Stimulated activated CD8-positive, alpha-beta memory T cell treated with anti-CD3 and anti-CD28 coated beads, Interleukin-15, amount 100 ng/mL, for 48 hours (primary cell): ENCODE measurements around the gene SLC12A5.

Source experiments
- DNase-seq, 2 donors: peaks; one replicate each; pipeline ENCODE4 v3.0.0-alpha.2; 2020; ENCODE audit warnings: low read depth in 2 of 2

SLC12A5 gene

GRCh38 chr20:46108435-46108841 lies 79.4 kb downstream of the SLC12A5 start:
- no peak for DNase-seq

DNA sequence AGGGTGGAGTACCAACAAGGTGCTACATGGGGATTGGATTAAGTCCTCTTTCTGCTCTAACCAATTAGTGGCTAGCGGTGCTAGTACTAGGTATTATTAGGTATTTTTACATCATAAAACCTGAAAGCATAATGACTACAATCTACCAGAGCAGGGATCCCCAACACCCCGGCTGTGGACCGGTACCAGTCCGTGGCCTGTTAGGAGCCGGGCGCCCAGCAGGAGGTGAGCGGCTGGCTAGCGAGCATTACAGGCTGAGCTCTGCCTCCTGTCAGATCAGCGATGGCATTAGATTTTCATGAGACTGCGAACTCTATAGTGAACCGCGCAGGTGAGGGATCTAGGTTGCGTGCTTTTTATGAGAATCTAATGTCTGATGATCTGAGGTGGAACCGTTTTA lies 80.0 kb downstream of the SLC12A5 start:
- no peak for DNase-seq
